GM18867 (cell line): ENCODE measurements around the gene FTH1.
"Not testable (repeated sequence)": the region's sequence is repeated elsewhere in the genome, so short reads cannot be mapped to it uniquely, and the experiment has no call there.

Experiments
- ATAC-seq: cut with Tn5 transposase; IDR thresholded peaks from one replicate; pipeline ENCODE4 v1.9.1; 2021; ENCODE audit warnings: mild to moderate bottlenecking, moderate library complexity; ENCODE audit not compliant: unreplicated experiment

FTH1 gene

GRCh38 chr11:61964058-61964665, 3.3 kb downstream of the FTH1 start:
- ATAC-seq, result no peak

DNA sequence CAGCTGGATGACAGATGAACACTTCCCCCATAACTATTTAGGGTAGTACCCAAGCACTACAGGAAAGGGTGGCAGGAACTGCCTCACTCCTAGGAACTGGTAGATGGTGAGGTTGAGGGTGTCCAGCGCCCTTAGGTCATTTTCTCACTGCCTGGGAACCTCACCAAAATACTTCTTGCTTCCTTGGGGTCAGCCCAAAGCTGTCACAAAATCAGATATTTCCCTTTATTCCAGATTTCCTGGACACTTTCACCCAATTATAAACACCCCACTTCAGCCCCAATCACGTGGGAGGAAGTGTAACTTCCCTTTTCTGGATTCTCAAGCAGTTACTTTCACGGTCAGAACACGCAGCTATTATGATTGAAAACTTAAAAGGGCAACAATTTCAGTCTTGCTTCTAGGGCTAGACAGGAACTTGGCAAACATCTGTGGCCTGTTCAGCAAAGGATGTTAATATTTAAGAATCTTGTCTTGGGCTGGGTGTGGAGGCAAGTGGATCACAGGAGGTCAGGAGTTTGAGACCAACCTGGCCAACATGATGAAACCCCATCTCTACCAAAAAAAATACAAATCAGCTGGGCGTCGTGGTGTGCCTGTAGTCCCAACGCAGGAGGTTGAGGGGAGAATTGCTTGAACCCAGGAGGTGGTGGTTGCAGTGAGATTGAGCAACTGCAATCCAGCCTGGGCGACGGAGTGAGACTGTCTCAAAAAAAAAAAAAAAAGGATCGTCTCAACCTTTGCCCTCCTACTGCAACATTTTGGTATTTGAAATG, 4.0 kb downstream of the FTH1 start:
- no peak for ATAC-seq

- no peak for ATAC-seq
Observed at GRCh38 chr11:61963016-61963281, 4.5 kb downstream of the FTH1 start.

GRCh38 chr11:61962213-61963015, 5.0 kb downstream of the FTH1 start:
- no peak for ATAC-seq

GRCh38 chr11:61961570-61962212, 5.7 kb downstream of the FTH1 start:
- ATAC-seq, result no peak

- no peak for ATAC-seq
Observed at GRCh38 chr11:61960532-61960931, 6.9 kb downstream of the FTH1 start.

GRCh38 chr11:61959678-61960077, 7.8 kb downstream of the FTH1 start:
- no peak for ATAC-seq

GRCh38 chr11:61959114-61959513, 8.3 kb downstream of the FTH1 start:
- ATAC-seq, result no peak

DNA sequence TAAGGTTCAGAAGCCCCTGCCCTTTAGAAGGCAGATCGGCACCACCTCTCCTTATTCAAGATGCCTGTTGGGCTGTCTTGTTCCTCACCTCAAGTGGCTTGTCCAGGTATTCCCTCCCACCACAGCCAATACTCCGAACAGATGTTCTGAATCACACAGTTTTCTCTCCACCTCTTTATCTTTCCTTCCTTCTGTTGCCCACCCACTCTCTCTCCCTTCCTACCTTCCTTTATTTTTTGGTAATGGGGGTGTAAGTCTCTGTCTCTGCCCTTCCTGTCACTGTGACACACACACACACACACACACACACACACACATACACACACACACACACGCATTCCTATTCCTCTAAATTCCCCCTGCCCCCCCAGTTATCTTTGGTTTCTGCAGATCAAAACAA, 8.8 kb downstream of the FTH1 start:
- no peak for ATAC-seq

GRCh38 chr11:61957021-61957770, 10.2 kb downstream of the FTH1 start:
- ATAC-seq, result no peak

DNA sequence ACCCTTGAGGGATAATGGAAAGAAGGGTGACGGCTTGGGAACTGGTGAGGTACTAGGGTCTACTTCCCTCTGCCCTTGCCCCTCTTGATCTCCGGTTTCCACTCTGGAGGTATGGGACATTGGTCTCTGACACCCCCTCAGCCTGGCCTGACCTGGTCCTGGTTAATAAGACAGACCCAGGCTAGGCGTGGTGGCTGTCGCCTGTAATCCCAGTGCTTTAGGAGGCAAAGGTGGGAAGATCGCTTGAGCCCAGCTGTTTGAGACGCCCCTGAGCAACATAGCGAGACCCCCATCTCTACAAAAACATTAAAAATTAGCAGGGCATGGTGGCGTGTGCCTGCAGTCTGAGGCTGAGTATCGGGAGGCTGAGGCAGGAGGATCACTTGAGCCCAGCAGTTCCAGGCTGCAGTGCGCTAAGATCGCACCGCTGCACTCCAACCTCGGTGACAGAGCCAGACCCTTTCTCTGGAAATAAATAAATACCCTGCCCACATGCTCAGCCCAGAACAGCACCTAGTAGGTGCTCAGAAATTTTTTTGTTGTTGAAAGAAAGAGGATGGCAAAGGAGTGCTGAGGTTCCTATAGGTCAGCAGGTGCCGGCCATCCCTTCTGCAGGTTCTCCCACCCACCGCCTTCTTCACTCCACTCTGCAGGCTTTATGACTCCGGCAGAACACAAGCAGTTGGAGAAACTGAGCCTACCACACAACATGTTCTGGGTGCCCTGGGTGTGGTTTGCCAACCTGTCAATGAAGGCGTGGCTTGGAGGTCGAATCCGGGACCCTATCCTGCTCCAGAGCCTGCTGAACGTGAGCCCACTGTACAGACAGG, 11.0 kb downstream of the FTH1 start:
- no peak for ATAC-seq

DNA sequence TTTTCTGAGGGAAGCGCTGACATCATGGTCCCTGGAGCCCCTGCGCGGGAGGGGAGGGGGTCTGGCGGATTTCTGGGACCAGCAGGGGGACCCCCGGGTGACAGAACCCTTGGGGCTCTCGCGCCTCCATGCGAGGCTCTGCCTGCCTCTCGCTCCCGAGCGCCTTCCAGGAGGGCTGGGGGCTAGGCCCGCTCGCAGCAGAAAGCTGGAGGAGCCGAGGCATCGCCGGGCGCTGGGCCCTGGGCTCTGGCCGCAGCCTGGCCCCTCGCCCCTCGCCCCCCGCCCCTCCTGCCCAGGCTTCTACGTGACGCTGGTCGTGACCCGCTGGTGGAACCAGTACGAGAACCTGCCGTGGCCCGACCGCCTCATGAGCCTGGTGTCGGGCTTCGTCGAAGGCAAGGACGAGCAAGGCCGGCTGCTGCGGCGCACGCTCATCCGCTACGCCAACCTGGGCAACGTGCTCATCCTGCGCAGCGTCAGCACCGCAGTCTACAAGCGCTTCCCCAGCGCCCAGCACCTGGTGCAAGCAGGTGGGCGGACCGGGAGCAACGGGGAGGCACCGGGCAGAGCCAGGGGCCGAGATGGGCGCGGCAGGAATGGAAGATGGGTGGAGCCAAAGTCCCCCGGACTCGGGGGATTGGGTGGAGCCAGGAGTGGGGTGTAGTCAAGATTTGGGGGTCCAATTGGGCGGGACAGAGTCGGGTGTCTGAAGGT, 11.9 kb downstream of the FTH1 start:
- no peak for ATAC-seq

DNA sequence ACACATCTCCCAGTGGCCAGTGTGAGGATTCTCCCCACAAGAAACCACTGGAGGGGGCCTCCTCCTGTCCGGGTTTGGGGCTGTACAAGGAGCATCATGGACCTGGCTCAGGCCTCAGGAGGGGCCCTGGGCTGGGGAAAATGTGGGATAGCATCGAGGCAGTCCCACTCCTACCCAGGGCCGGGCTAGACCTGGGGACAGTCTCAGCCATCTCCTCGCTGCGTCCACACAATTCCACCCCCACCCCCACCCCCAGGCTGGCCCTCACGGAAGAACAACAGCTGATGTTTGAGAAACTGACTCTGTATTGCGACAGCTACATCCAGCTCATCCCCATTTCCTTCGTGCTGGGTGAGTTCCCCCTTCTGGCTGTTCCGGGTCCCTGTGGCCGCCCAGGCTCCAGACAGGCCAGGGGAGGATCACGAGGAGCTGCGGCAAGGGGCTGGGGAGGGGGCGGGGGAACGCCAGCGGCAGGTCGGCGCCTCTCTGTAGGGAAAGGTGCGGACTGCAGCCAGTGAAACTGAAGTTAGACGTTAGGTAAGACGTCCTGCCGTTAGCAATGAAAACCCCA, 12.5 kb downstream of the FTH1 start:
- ATAC-seq, result no peak

- ATAC-seq, result no peak
Observed at GRCh38 chr11:61954106-61954850, 13.2 kb downstream of the FTH1 start.

DNA sequence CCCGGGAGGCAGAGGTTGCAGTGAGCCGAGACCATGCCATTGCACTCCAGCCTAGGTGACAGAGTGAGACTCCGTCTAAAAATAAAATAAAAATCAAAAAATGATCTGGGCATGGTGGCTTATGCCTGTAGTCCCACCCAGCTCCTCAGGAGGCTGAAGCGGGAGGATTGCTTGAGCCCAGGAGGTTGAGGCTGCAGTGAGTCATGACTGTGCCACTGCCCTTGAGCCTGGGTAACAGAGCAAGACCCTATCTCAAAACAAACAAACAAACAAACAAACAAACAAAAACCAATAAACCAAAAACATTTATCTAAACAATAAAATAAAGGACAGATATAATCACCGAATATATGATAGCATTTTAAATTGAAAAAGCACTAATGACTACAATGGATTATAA, 13.8 kb downstream of the FTH1 start:
- not testable (repeated sequence) for ATAC-seq

GRCh38 chr11:61952882-61953281, 14.6 kb downstream of the FTH1 start:
- ATAC-seq, result no peak

DNA sequence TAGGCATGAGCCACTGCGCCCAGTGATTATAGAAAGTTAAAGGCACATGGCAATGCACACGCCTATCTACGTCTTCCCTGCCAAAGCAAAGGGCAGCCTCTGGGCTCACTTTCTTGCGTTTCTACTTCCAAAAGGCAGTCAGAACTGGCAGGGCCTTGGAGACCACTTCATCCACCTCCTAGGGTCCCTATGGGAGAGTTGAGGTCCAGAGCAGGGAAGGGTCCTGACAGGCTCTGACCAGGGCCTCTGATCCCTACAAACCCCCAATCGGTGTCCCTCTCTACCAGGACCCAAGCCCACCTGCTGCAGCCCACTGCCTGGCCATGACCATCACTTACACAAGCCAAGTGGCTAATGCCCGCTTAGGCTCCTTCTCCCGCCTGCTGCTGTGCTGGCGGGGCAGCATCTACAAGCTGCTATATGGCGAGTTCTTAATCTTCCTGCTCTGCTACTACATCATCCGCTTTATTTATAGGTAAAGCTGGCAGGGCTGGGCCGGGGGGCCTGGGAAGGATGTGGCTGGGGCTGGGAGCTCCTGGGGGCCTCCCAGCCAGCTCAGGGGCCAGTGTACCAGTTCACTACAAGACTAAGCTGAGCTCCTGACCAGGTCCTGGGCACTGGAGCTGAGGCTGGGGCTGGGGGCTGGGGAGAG, 15.8 kb downstream of the FTH1 start:
- no peak for ATAC-seq

DNA sequence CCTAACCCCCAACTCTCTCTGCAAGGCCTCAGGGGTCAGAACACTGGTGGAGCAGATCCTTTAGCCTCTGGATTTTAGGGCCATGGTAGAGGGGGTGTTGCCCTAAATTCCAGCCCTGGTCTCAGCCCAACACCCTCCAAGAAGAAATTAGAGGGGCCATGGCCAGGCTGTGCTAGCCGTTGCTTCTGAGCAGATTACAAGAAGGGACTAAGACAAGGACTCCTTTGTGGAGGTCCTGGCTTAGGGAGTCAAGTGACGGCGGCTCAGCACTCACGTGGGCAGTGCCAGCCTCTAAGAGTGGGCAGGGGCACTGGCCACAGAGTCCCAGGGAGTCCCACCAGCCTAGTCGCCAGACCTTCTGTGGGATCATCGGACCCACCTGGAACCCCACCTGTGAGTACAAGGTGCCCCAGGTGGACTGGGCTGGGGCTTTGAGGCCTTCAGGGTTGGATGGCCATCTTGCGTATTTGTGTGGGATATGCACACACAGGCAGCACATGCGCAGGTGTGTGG, 17.3 kb downstream of the FTH1 start, which contains the start of gene BEST1:
BEST1 (plus strand) TSS at position 317 of the 513 bp plus-strand sequence. CDS start 1,456 bp downstream, outside the sequence.
- ATAC-seq, result no peak
